GM10266 (cell line): Measurements from ENCODE around the gene SFMBT2.

Source experiments
- DNase-seq: peaks from one replicate; pipeline ENCODE4 v3.0.0; 2012; ENCODE audit errors: extremely low spot score
- CTCF ChIP-seq: IDR thresholded peaks from 2 replicates; pipeline ENCODE4 v1.5.1; 2012; ENCODE audit warnings: mild to moderate bottlenecking, low read depth; ENCODE audit not compliant: control insufficient read depth, insufficient read depth; ENCODE audit errors: missing control alignments

Gene SFMBT2

GRCh38 chr10:7157091-7157490 is 253.7 kb downstream of the SFMBT2 start:
- TF ChIP-seq CTCF = no peak
- no peak for DNase-seq

- TF ChIP-seq CTCF = no peak
- no peak for DNase-seq
These were observed 257.1 kb downstream of the SFMBT2 start for GRCh38 chr10:7153750-7154149.

GRCh38 chr10:7152982-7153381 is 257.9 kb downstream of the SFMBT2 start:
- no peak for TF ChIP-seq CTCF
- no peak for DNase-seq

- DNase-seq = no peak
- TF ChIP-seq CTCF = no peak
These were observed 258.5 kb downstream of the SFMBT2 start for GRCh38 chr10:7152341-7152740.

GRCh38 chr10:7151538-7151937 is 259.3 kb downstream of the SFMBT2 start:
- no peak for TF ChIP-seq CTCF
- no peak for DNase-seq

- DNase-seq = no peak
- no peak for TF ChIP-seq CTCF
These were observed 260.5 kb downstream of the SFMBT2 start for GRCh38 chr10:7150349-7150748.

- no peak for TF ChIP-seq CTCF
- no peak for DNase-seq
These were observed 264.6 kb downstream of the SFMBT2 start for GRCh38 chr10:7146189-7146588.

GRCh38 chr10:7136016-7136415 is 274.8 kb downstream of the SFMBT2 start:
- no peak for TF ChIP-seq CTCF
- no peak for DNase-seq
